Gastrocnemius medialis (tissue), 4 donors: ENCODE measurements around the gene GNG3. TPM values are rescaled to one million over a fixed set of nuclear protein-coding genes. Genes with fewer than 3 reads are reported as not detected.

Experiments used
- ATAC-seq, 2 donors: fragments of 150-250 bp; one replicate each; pipeline ENCODE4 v1.9.1; 2016
- DNase-seq, 2 donors: peaks; one replicate each; pipeline ENCODE4 v3.0.0-alpha.2; 2019
- H3K27ac ChIP-seq, 4 donors: fragments of 200-600 bp; sonication (generic); 1 replicate in 1 of 4; 2 replicates in 3 of 4; pipeline ENCODE4 v1.5.1; 2016 to 2018; ENCODE audit warnings: mild to moderate bottlenecking in 2 of 4, moderate library complexity in 1 of 4
- H3K27me3 ChIP-seq, 3 donors: fragments of 200-600 bp; sonication (generic) in 2 of 3; 1 replicate in 1 of 3; 2 replicates in 2 of 3; pipeline versions ENCODE4 v1.5.1 to v1.6.0; 2016 to 2019; ENCODE audit warnings: mild to moderate bottlenecking in 1 of 3, moderate library complexity in 1 of 3
- H3K36me3 ChIP-seq, 2 donors: fragments of 200-600 bp; sonication (generic) in 1 of 2; one replicate each; pipeline ENCODE4 v1.5.1; 2017 to 2018
- H3K4me1 ChIP-seq, 2 donors: fragments of 200-600 bp; sonication (generic) in 1 of 2; one replicate each; pipeline ENCODE4 v1.5.1; 2016 to 2017; ENCODE audit warnings: mild to moderate bottlenecking in 2 of 2
- H3K4me3 ChIP-seq, 4 donors: fragments of 200-600 bp; sonication (generic) in 3 of 4; 1 replicate in 1 of 4; 2 replicates in 3 of 4; pipeline ENCODE4 v1.5.1; 2016 to 2019; ENCODE audit warnings: mild to moderate bottlenecking in 2 of 4
- H3K9me3 ChIP-seq, 3 donors: fragments of 200-600 bp; sonication (generic) in 2 of 3; 1 replicate in 1 of 3; 2 replicates in 2 of 3; pipeline ENCODE4 v1.5.1; 2016 to 2019
- POLR2A ChIP-seq, 2 donors: fragments of 450-650 bp; IDR thresholded peaks; one replicate each; pipeline ENCODE4 v1.6.1; 2017; ENCODE audit warnings: antibody characterized with exemption in 2 of 2, mild to moderate bottlenecking in 2 of 2, moderate library complexity in 2 of 2
- in situ Hi-C, 4 donors: fragments of 200-750 bp; cut with MboI; loops; one replicate each; pipeline versions ENCODE4 v1.15.0 to v1.8.0; 2017; ENCODE audit warnings: low sequenced_read_pairs in 4 of 4
- intact Hi-C: fragments of 100-400 bp; cut with DNase I; formaldehyde crosslinking; loops from one replicate; pipeline ENCODE4 v1.15.1; 2023; ENCODE audit warnings: low total_unique reads
- total RNA-seq, 4 donors: library from RNA; depleted of rRNA; stranded (reverse); fragments of >200 nt; gene quantifications; one replicate each; pipeline versions ENCODE4 v1.1.0 to v1.2.3, GENCODE V29; 2016
- TF ChIP-seq, protein P1 (sequence below), 5 experiments: fragments of 450-650 bp in 3 of 5; fragments of 200-600 bp in 2 of 5; sonication (generic) in 2 of 5; IDR thresholded peaks in 4 of 5; conservative IDR thresholded peaks in 1 of 5; 1 replicate in 4 of 5; 2 replicates in 1 of 5; pipeline ENCODE4 v1.5.1; 2016 to 2019; ENCODE audit warnings: antibody characterized with exemption in 5 of 5, mild to moderate bottlenecking in 3 of 5, moderate library complexity in 3 of 5

Gene GNG3
- total RNA-seq, 4 donors from 2014 or later, result not detected

DNA sequence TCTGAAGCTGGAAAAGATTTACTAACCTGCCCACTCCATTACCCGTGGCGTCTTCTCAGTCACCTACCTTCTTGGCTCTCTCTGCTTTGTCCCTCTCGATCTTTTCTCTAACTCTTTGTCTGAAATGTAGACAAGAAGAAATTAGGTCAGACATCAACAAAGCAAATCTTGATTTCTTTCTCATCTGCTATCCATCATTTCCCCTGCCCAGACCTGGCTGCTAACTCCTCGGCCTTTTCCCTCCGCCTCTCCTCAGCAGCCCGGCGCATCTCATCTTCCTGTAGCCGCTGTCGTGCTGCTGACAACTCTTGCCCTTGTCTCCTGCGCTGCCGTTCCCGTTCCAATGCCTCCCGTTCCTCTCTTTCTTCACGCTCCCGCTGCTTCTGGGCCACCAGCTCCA, 29.8 kb upstream of the GNG3 start:
- intact Hi-C loops, result loop anchor here (2.0 to 5.0 kb wide), 2 partner anchors 25 to 75 kb away; partner anchors contain the start of genes INTS5 and MTA2
- Histone ChIP-seq H3K4me1 (peaks cover 29 to 53% of the 10 kb centered on the region in 2 donors), H3K4me3 (peak overlapping the region; percentile 91 to 98 (median 93))

DNA sequence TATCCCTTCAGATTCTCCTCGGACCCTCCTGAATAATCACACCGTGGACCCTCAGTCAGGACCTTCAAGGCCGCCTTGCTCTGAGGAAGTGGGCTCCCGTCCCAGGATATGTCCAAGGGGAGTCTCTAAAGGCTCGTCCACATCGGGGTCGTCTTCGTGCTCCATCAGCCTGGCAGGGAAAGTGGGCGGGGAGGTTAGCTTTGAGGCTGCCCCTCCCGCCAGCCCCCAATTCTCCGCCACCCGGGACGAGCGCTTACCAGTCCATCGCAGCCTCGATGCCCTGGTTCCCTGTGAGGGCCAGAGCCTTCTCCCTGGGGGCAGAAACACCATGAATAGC, 29.1 kb upstream of the GNG3 start:
- H3K27ac ChIP-seq, result peak overlapping the region; percentile 88 to 97 (median 94)
- in situ Hi-C loops (loop anchor here in 2 of 4 donors (25.0 kb wide), 1 partner anchor 291 kb away; no protein-coding TSS in a partner anchor), intact Hi-C loops (loop anchor here (2.0 to 5.0 kb wide), 2 partner anchors 26 to 76 kb away; partner anchors contain the start of genes INTS5 and MTA2)
- DNase-seq, result no peak
- H3K27me3 ChIP-seq, result no peaks in the 10 kb centered on the region
- H3K36me3 ChIP-seq, result peaks cover 0 to 30% of the 10 kb centered on the region in 2 donors
- peak overlapping the region; percentile 91 to 98 (median 93) for H3K4me3 ChIP-seq
- TF ChIP-seq, protein P1, sequence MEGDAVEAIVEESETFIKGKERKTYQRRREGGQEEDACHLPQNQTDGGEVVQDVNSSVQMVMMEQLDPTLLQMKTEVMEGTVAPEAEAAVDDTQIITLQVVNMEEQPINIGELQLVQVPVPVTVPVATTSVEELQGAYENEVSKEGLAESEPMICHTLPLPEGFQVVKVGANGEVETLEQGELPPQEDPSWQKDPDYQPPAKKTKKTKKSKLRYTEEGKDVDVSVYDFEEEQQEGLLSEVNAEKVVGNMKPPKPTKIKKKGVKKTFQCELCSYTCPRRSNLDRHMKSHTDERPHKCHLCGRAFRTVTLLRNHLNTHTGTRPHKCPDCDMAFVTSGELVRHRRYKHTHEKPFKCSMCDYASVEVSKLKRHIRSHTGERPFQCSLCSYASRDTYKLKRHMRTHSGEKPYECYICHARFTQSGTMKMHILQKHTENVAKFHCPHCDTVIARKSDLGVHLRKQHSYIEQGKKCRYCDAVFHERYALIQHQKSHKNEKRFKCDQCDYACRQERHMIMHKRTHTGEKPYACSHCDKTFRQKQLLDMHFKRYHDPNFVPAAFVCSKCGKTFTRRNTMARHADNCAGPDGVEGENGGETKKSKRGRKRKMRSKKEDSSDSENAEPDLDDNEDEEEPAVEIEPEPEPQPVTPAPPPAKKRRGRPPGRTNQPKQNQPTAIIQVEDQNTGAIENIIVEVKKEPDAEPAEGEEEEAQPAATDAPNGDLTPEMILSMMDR (IDR thresholded peaks at IDR 0.05 in 4 of 5, conservative IDR thresholded peaks at IDR 0.05 in 1 of 5), result no peak
- TF ChIP-seq POLR2A (IDR thresholded peaks at IDR 0.05), result no peak
- peaks cover 22 to 46% of the 10 kb centered on the region in 2 donors for H3K4me1 ChIP-seq
- H3K9me3 ChIP-seq, result no peaks in the 10 kb centered on the region
- peak; percentile 1 to 3 for ATAC-seq

More for the DNA sequence above, 29.8 kb upstream of the GNG3 start:
- no peak for TF ChIP-seq POLR2A (IDR thresholded peaks at IDR 0.05)
- TF ChIP-seq, protein P1 (IDR thresholded peaks at IDR 0.05 in 4 of 5, conservative IDR thresholded peaks at IDR 0.05 in 1 of 5), result no peak
- H3K9me3 ChIP-seq, result no peaks in the 10 kb centered on the region
- DNase-seq (no peak), ATAC-seq (no peak)
- in situ Hi-C loops, result loop anchor here in 2 of 4 donors (25.0 kb wide), 1 partner anchor 290 kb away; no protein-coding TSS in a partner anchor
- peak overlapping the region; percentile 88 to 97 (median 94) for H3K27ac ChIP-seq
- H3K27me3 ChIP-seq, result no peaks in the 10 kb centered on the region
- peaks cover 0 to 36% of the 10 kb centered on the region in 2 donors for H3K36me3 ChIP-seq

DNA sequence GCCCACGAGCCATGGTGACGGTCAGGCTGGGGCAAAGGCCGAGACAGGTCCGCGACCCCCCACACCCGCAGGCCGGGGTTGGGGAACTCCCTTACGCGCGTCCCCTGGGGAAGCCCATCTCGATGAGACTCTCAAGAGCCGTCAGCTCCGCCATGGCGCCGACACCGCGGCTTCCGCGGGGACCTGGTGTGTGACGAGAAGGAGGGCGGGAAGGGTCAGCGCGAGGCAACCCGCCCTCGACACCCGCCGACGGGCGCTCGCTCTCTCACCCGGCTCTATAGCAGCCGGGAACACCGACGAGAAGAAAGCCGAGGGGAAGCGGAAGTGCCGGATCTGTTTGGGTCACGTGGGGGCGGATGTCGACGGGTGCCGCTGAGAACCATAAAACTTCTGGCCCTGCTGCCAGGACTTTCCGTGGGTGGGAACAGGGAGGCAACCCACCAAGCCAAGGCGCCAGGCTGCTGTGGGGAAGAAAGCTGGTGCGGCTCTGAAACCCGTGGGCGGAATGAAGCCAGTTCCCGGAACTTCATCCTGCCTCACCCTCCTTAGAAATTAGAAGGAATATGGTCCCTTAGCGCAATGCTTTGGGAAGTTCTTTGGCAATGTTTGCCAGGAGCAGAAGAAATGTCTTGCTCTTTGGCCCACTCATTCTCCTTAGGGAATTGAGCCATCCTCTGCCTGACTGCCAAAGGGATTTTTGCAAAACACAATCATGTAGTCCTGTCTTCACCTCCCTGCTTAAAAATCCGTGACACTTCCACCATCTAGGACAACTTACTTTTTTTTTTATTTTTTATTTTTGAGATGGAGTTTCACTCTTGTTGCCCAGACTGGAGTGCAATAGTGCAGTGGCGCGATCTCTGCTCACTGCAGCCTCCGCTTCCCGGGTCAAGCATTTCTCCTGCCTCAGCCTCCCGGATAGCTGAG, 28.4 kb upstream of the GNG3 start, which contains the start of gene UBXN1:
TSS of gene UBXN1 (minus strand) at position 304 of the 927 bp plus-strand sequence. CDS start at position 154, 150 bp downstream.
- Histone ChIP-seq H3K27me3 (no peaks in the 10 kb centered on the region), H3K36me3 (peaks cover 0 to 23% of the 10 kb centered on the region in 2 donors), H3K9me3 (no peaks in the 10 kb centered on the region), H3K27ac (peak within 1 kb of the TSS; percentile 88 to 97 (median 94)), H3K4me1 (peaks cover 21 to 44% of the 10 kb centered on the region in 2 donors), H3K4me3 (peak within 1 kb of the TSS; percentile 91 to 98 (median 93))
- intact Hi-C loops (loop anchor here (1.0 to 5.0 kb wide), 3 partner anchors 26 to 77 kb away; partner anchors contain the start of genes HNRNPUL2, INTS5 and MTA2), in situ Hi-C loops (loop anchor here in 2 of 4 donors (25.0 kb wide), 1 partner anchor 292 kb away; no protein-coding TSS in a partner anchor)
- peak; percentile 83 to 85 for ATAC-seq
- peak; percentile 75 to 85 for TF ChIP-seq POLR2A (IDR thresholded peaks at IDR 0.05)
- TF ChIP-seq, protein P1 (IDR thresholded peaks at IDR 0.05 in 4 of 5, conservative IDR thresholded peaks at IDR 0.05 in 1 of 5), result no peak
- DNase-seq, result peak; percentile 87 to 92

DNA sequence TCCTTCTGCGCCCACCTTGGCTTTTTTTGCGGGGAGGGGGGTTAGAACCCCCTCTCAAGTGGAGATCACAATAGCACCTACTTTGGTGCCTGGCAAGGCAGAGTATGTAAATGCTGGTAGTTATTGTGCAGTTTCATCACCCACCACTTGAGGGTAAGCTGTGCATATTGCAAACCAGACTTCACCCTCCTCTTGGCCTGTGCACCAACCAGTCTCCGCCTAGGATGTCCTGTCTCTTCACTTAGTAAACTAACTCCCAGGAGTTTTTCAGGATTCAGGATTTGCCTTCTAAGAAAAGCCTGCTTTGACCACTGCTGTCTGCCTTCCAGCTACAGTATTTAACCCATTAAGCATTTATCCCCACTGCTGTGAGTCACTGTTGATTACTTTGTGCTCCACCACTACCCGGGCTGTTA, 26.6 kb upstream of the GNG3 start:
- DNase-seq (peak; percentile 57 to 69), ATAC-seq (peak; percentile 63 to 71)
- Histone ChIP-seq H3K36me3 (peaks cover 0 to 19% of the 10 kb centered on the region in 2 donors), H3K4me1 (peaks cover 21 to 43% of the 10 kb centered on the region in 2 donors), H3K27ac (peak overlapping the region; percentile 48 to 97 (median 68)), H3K27me3 (no peaks in the 10 kb centered on the region), H3K4me3 (no peak overlapping the region), H3K9me3 (no peaks in the 10 kb centered on the region)
- TF ChIP-seq, protein P1 (IDR thresholded peaks at IDR 0.05 in 4 of 5, conservative IDR thresholded peaks at IDR 0.05 in 1 of 5), result peak; percentile 25 to 65 (median 51)
- no peak for TF ChIP-seq POLR2A (IDR thresholded peaks at IDR 0.05)
- in situ Hi-C loops (loop anchor here in 2 of 4 donors (25.0 kb wide), 1 partner anchor 294 kb away; no protein-coding TSS in a partner anchor), intact Hi-C loops (loop anchor here (1.0 kb wide), 1 partner anchor 13 kb away; no protein-coding TSS in a partner anchor)
